GM12878 (cell line): ENCODE measurements around the gene MAPRE2. TPM values are rescaled to one million over a fixed set of nuclear protein-coding genes. Genes with fewer than 3 reads are reported as not detected.
A peak's percentile ranks its signal among the peaks of the same experiment; 100 is the strongest.

Source experiments
- ASH2L ChIP-seq: fragments of 300-600, 200-600 bp; sonication (generic); IDR thresholded peaks from 2 replicates; pipeline ENCODE4 v1.6.1; 2017; ENCODE audit warnings: low read depth, mild to moderate bottlenecking, borderline replicate concordance
- BHLHE40 ChIP-seq, 2 experiments: fragments of 450-650 bp in 1 of 2; IDR thresholded peaks; 2 replicates each; pipeline ENCODE4 v1.6.1; 2011 to 2017; ENCODE audit warnings: low read depth in 2 of 2, borderline replicate concordance in 1 of 2, improper control_type of control experiment in 1 of 2, low read length in 1 of 2, mild to moderate bottlenecking in 1 of 2
- CREB1 ChIP-seq: IDR thresholded peaks from 2 replicates; pipeline ENCODE4 v1.6.1; 2012; ENCODE audit warnings: low read depth, mild to moderate bottlenecking, inconsistent platforms
- MEF2B ChIP-seq: fragments of 450-650 bp; IDR thresholded peaks from 2 replicates; pipeline ENCODE4 v1.6.1; 2018; ENCODE audit warnings: mild to moderate bottlenecking, moderate library complexity; ENCODE audit not compliant: partially characterized antibody, poor library complexity, severe bottlenecking
- NFIC ChIP-seq: IDR thresholded peaks from 2 replicates; pipeline ENCODE4 v1.6.1; 2012; ENCODE audit warnings: low read depth, mild to moderate bottlenecking, inconsistent platforms, low read length, moderate library complexity
- NRF1 ChIP-seq: conservative IDR thresholded peaks from 2 replicates; pipeline ENCODE4 v1.6.1; 2011; ENCODE audit warnings: mild to moderate bottlenecking, low read depth, low read length, improper control_type of control experiment
- POLR2AphosphoS5 ChIP-seq: IDR thresholded peaks from 2 replicates; pipeline ENCODE4 v1.6.1; 2011; ENCODE audit warnings: mild to moderate bottlenecking, low read length, inconsistent platforms
- RELA ChIP-seq: fragments of 450-650 bp; IDR thresholded peaks from 2 replicates; pipeline ENCODE4 v1.8.0; 2014; ENCODE audit warnings: borderline replicate concordance; ENCODE audit not compliant: partially characterized antibody
- RUNX3 ChIP-seq: IDR thresholded peaks from 2 replicates; pipeline ENCODE4 v1.6.1; 2012; ENCODE audit warnings: low read length, inconsistent platforms
- SREBF2 ChIP-seq: IDR thresholded peaks from 2 replicates; pipeline ENCODE4 v1.6.1; 2012; ENCODE audit warnings: mild to moderate bottlenecking, low read length
- STAT3 ChIP-seq: IDR thresholded peaks from 2 replicates; pipeline ENCODE4 v1.6.1; 2011; ENCODE audit warnings: low read depth, low read length, improper control_type of control experiment
- SUZ12 ChIP-seq: fragments of 200-600 bp; sonication (generic); IDR thresholded peaks from one replicate; pipeline ENCODE4 v1.6.1; 2018; ENCODE audit warnings: antibody characterized with exemption, mild to moderate bottlenecking; ENCODE audit not compliant: unreplicated experiment
- ZBED1 ChIP-seq: IDR thresholded peaks from 2 replicates; pipeline ENCODE4 v1.6.1; 2016; ENCODE audit warnings: borderline replicate concordance
- polyA plus RNA-seq, 11 experiments: library from polyadenylated mRNA; depleted of rRNA in 4 of 11; unstranded in 6 of 11; stranded (reverse) in 5 of 11; fragments of >200 nt; fragmentation: Nextera tagmentation in 4 of 11; fragmentation: Illumina TruSeq in 1 of 11; extraction: Ambion mirVana in 4 of 11; extraction: Trizol in 1 of 11; gene quantifications; 1 replicate in 1 of 11; 2 replicates in 10 of 11; pipeline versions ENCODE4 v1.2.1 to v1.2.3, GENCODE V29; 2011 to 2016; ENCODE audit warnings: inconsistent platforms in 2 of 11, missing spikeins in 2 of 11, low read depth in 1 of 11
- total RNA-seq, 4 experiments: library from RNA; depleted of rRNA in 3 of 4; stranded (reverse); fragments of >200 nt in 3 of 4; fragmentation: Illumina TruSeq in 1 of 4; extraction: Trizol in 1 of 4; gene quantifications; 2 replicates each; pipeline versions ENCODE4 v1.2.1 to v1.2.3, GENCODE V29; 2013 to 2021
- TF ChIP-seq, protein P1 (sequence below): IDR thresholded peaks from 2 replicates; pipeline ENCODE4 v1.6.1; 2012; ENCODE audit warnings: improper control_type of control experiment, low read depth, low read length; ENCODE audit not compliant: insufficient replicate concordance
- TF ChIP-seq, protein P2 (sequence below): fragments of 450-650 bp; conservative IDR thresholded peaks from 2 replicates; pipeline ENCODE4 v1.6.1; 2017; ENCODE audit warnings: mild to moderate bottlenecking, moderate library complexity
- TF ChIP-seq, protein P3 (sequence below): fragments of 150-350 bp; IDR thresholded peaks from 2 replicates; pipeline ENCODE4 v1.6.1; 2014; ENCODE audit warnings: mild to moderate bottlenecking, low read depth, low read length
- TF ChIP-seq, protein P4 (sequence below): fragments of 450-650 bp; IDR thresholded peaks from 2 replicates; pipeline ENCODE4 v1.6.1; 2017; ENCODE audit warnings: mild to moderate bottlenecking, moderate library complexity

Gene MAPRE2
- total and polyA plus RNA-seq, 10 of the 15 experiments (the other 5 are each of a cell fraction or from before 2014, with no cell fraction given), result 11.0 to 50.6 (median 24.0) TPM

DNA sequence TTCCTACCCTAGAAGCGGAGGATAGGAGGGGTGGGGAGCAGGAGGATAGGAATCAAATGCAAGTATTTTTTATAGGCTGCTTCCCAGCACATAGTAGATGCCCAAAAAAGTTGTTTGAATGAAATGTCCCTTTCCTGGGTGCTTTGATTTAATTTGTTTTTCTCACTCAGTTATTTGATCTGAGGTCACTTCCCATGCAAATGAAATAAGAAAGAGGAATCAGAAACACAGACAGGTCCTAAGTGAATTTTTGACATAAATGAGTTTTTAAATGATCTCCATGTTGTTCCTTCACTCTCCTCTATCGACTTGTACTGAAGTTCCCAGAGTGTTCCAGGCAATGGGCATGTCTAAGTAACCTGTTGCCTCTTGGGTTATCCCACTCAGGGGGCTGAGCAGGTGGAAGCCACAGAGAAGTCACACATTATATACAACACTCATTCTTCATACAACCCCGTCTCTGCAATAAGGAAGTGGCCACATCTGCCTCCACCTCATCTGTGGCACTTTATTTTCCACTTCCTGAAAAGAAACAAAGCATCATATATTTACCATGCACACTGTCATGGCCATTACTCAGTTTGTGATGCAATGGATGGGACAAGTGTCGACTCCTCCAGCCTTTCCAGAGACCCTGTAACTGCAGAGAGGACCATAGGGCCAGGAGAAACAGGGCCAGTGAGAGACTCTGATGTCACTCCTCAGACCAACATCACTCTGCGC lies 117.7 kb downstream of the MAPRE2 start (continued):
- TF ChIP-seq ASH2L (no peak), BHLHE40 (IDR thresholded peaks at IDR 0.05; ENCODE audit: borderline replicate concordance in 1 of 2, low read depth in 2 of 2, low read length in 1 of 2) (peak in 1 of 2 experiments; percentile 14; a peak in 1 of 4 replicates), RUNX3 (peak; percentile 40; the same call in 1 of the 2 replicates), SUZ12 (no peak), RELA (no peak), SREBF2 (no peak), NFIC (no peak), STAT3 (no peak), ZBED1 (no peak), POLR2AphosphoS5 (no peak), MEF2B (no peak), NRF1 (no peak), CREB1 (peak; percentile 62)
- TF ChIP-seq, protein P1, sequence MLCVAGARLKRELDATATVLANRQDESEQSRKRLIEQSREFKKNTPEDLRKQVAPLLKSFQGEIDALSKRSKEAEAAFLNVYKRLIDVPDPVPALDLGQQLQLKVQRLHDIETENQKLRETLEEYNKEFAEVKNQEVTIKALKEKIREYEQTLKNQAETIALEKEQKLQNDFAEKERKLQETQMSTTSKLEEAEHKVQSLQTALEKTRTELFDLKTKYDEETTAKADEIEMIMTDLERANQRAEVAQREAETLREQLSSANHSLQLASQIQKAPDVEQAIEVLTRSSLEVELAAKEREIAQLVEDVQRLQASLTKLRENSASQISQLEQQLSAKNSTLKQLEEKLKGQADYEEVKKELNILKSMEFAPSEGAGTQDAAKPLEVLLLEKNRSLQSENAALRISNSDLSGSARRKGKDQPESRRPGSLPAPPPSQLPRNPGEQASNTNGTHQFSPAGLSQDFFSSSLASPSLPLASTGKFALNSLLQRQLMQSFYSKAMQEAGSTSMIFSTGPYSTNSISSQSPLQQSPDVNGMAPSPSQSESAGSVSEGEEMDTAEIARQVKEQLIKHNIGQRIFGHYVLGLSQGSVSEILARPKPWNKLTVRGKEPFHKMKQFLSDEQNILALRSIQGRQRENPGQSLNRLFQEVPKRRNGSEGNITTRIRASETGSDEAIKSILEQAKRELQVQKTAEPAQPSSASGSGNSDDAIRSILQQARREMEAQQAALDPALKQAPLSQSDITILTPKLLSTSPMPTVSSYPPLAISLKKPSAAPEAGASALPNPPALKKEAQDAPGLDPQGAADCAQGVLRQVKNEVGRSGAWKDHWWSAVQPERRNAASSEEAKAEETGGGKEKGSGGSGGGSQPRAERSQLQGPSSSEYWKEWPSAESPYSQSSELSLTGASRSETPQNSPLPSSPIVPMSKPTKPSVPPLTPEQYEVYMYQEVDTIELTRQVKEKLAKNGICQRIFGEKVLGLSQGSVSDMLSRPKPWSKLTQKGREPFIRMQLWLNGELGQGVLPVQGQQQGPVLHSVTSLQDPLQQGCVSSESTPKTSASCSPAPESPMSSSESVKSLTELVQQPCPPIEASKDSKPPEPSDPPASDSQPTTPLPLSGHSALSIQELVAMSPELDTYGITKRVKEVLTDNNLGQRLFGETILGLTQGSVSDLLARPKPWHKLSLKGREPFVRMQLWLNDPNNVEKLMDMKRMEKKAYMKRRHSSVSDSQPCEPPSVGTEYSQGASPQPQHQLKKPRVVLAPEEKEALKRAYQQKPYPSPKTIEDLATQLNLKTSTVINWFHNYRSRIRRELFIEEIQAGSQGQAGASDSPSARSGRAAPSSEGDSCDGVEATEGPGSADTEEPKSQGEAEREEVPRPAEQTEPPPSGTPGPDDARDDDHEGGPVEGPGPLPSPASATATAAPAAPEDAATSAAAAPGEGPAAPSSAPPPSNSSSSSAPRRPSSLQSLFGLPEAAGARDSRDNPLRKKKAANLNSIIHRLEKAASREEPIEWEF, result no peak
- TF ChIP-seq, protein P2, sequence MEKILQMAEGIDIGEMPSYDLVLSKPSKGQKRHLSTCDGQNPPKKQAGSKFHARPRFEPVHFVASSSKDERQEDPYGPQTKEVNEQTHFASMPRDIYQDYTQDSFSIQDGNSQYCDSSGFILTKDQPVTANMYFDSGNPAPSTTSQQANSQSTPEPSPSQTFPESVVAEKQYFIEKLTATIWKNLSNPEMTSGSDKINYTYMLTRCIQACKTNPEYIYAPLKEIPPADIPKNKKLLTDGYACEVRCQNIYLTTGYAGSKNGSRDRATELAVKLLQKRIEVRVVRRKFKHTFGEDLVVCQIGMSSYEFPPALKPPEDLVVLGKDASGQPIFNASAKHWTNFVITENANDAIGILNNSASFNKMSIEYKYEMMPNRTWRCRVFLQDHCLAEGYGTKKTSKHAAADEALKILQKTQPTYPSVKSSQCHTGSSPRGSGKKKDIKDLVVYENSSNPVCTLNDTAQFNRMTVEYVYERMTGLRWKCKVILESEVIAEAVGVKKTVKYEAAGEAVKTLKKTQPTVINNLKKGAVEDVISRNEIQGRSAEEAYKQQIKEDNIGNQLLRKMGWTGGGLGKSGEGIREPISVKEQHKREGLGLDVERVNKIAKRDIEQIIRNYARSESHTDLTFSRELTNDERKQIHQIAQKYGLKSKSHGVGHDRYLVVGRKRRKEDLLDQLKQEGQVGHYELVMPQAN, result no peak
- TF ChIP-seq, protein P3, sequence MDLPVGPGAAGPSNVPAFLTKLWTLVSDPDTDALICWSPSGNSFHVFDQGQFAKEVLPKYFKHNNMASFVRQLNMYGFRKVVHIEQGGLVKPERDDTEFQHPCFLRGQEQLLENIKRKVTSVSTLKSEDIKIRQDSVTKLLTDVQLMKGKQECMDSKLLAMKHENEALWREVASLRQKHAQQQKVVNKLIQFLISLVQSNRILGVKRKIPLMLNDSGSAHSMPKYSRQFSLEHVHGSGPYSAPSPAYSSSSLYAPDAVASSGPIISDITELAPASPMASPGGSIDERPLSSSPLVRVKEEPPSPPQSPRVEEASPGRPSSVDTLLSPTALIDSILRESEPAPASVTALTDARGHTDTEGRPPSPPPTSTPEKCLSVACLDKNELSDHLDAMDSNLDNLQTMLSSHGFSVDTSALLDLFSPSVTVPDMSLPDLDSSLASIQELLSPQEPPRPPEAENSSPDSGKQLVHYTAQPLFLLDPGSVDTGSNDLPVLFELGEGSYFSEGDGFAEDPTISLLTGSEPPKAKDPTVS, result no peak
- TF ChIP-seq, protein P4, sequence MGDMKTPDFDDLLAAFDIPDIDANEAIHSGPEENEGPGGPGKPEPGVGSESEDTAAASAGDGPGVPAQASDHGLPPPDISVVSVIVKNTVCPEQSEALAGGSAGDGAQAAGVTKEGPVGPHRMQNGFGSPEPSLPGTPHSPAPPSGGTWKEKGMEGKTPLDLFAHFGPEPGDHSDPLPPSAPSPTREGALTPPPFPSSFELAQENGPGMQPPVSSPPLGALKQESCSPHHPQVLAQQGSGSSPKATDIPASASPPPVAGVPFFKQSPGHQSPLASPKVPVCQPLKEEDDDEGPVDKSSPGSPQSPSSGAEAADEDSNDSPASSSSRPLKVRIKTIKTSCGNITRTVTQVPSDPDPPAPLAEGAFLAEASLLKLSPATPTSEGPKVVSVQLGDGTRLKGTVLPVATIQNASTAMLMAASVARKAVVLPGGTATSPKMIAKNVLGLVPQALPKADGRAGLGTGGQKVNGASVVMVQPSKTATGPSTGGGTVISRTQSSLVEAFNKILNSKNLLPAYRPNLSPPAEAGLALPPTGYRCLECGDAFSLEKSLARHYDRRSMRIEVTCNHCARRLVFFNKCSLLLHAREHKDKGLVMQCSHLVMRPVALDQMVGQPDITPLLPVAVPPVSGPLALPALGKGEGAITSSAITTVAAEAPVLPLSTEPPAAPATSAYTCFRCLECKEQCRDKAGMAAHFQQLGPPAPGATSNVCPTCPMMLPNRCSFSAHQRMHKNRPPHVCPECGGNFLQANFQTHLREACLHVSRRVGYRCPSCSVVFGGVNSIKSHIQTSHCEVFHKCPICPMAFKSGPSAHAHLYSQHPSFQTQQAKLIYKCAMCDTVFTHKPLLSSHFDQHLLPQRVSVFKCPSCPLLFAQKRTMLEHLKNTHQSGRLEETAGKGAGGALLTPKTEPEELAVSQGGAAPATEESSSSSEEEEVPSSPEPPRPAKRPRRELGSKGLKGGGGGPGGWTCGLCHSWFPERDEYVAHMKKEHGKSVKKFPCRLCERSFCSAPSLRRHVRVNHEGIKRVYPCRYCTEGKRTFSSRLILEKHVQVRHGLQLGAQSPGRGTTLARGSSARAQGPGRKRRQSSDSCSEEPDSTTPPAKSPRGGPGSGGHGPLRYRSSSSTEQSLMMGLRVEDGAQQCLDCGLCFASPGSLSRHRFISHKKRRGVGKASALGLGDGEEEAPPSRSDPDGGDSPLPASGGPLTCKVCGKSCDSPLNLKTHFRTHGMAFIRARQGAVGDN, result no peak
